Uterus (tissue), 4 donors: ENCODE data around the gene TRIL. TPM values are rescaled to one million over a fixed set of nuclear protein-coding genes. Genes with fewer than 3 reads are reported as not detected.
A peak's percentile ranks its signal among the peaks of the same experiment; 100 is the strongest.

Experiments
- DNase-seq, 2 donors: peaks; one replicate each; pipeline ENCODE4 v3.0.0-alpha.2; 2019 to 2020
- H3K27ac ChIP-seq, 2 donors: fragments of 200-600 bp; sonication (generic); 1 replicate in 1 of 2; 2 replicates in 1 of 2; pipeline ENCODE4 v1.5.1; 2016 to 2018
- H3K27me3 ChIP-seq, 2 donors: fragments of 200-600 bp; sonication (generic); one replicate each; pipeline ENCODE4 v1.5.1; 2018 to 2019; ENCODE audit warnings: control low read depth in 1 of 2
- H3K36me3 ChIP-seq, 2 donors: fragments of 200-600 bp; sonication (generic); one replicate each; pipeline ENCODE4 v1.5.1; 2019; ENCODE audit warnings: control low read depth in 1 of 2
- H3K4me1 ChIP-seq, 2 donors: fragments of 200-600 bp; sonication (generic); one replicate each; pipeline ENCODE4 v1.5.1; 2018 to 2019; ENCODE audit warnings: control low read depth in 1 of 2
- H3K4me3 ChIP-seq, 2 donors: fragments of 200-600 bp; sonication (generic); 1 replicate in 1 of 2; 2 replicates in 1 of 2; pipeline ENCODE4 v1.5.1; 2018 to 2019; ENCODE audit warnings: mild to moderate bottlenecking in 1 of 2
- H3K9me3 ChIP-seq, 2 donors: fragments of 200-600 bp; sonication (generic); one replicate each; pipeline ENCODE4 v1.5.1; 2019; ENCODE audit warnings: control low read depth in 1 of 2
- CTCF ChIP-seq, 4 experiments: fragments of 200-600 bp in 2 of 4; fragments of 450-650 bp in 2 of 4; sonication (generic) in 2 of 4; IDR thresholded peaks; one replicate each; pipeline ENCODE4 v1.5.1; 2016 to 2019; ENCODE audit warnings: antibody characterized with exemption in 4 of 4, mild to moderate bottlenecking in 2 of 4, moderate library complexity in 1 of 4
- POLR2A ChIP-seq, 2 donors: fragments of 450-650 bp; IDR thresholded peaks; one replicate each; pipeline ENCODE4 v1.6.1; 2016; ENCODE audit warnings: antibody characterized with exemption in 2 of 2, mild to moderate bottlenecking in 1 of 2, moderate library complexity in 1 of 2
- intact Hi-C: fragments of 100-400 bp; cut with DNase I; formaldehyde crosslinking; loops from one replicate; pipeline ENCODE4 v1.15.1; 2023; ENCODE audit warnings: low total_unique reads
- total RNA-seq, 4 donors: library from RNA; depleted of rRNA in 3 of 4; stranded (reverse); fragments of >200 nt in 3 of 4; gene quantifications; one replicate each; pipeline versions ENCODE4 v1.1.0 to v1.2.4, GENCODE V29; 2014 to 2023
- donor health status: DM: yes; HTN: yes; CAD: no.

TRIL gene
- total RNA-seq, 4 donors from 2014 or later: 6.2 to 23.5 (median 10.1) TPM

- Histone ChIP-seq H3K9me3 (no peaks in the 10 kb centered on the region), H3K27me3 (no peaks in the 10 kb centered on the region), H3K36me3 (no peaks in the 10 kb centered on the region), H3K4me1 (no peaks in the 10 kb centered on the region), H3K27ac (no peak overlapping the region), H3K4me3 (no peak overlapping the region)
- TF ChIP-seq POLR2A (IDR thresholded peaks at IDR 0.05): no peak
- no peak for TF ChIP-seq CTCF (IDR thresholded peaks at IDR 0.05)
- intact Hi-C loops: no loop called here
- no peak for DNase-seq
These were observed 35.2 kb upstream of the TRIL start for GRCh38 chr7:28993371-28993770.

GRCh38 chr7:28992798-28993197 lies 34.7 kb upstream of the TRIL start:
- Histone ChIP-seq H3K9me3 (no peaks in the 10 kb centered on the region), H3K27me3 (no peaks in the 10 kb centered on the region), H3K4me1 (peaks cover 0 to 2% of the 10 kb centered on the region in 2 donors), H3K4me3 (no peak overlapping the region), H3K27ac (no peak overlapping the region), H3K36me3 (no peaks in the 10 kb centered on the region)
- intact Hi-C loops: no loop called here
- TF ChIP-seq POLR2A (IDR thresholded peaks at IDR 0.05) (no peak), CTCF (IDR thresholded peaks at IDR 0.05) (no peak)
- DNase-seq: no peak

- peak overlapping the region in 1 of 2 donors; percentile 66 for H3K27ac ChIP-seq
These were observed 32.2 kb upstream of the TRIL start for GRCh38 chr7:28990200-28990960.

GRCh38 chr7:28989211-28989980 lies 31.3 kb upstream of the TRIL start:
- intact Hi-C loops: no loop called here
- Histone ChIP-seq H3K9me3 (no peaks in the 10 kb centered on the region), H3K27me3 (no peaks in the 10 kb centered on the region), H3K36me3 (no peaks in the 10 kb centered on the region), H3K4me3 (no peak overlapping the region), H3K27ac (peak overlapping the region; percentile 1 to 66), H3K4me1 (peaks cover 5 to 15% of the 10 kb centered on the region in 2 donors)
- TF ChIP-seq POLR2A (IDR thresholded peaks at IDR 0.05): no peak
- no peak for TF ChIP-seq CTCF (IDR thresholded peaks at IDR 0.05)
- no peak for DNase-seq

More at GRCh38 chr7:28990200-28990960, 32.2 kb upstream of the TRIL start:
- Histone ChIP-seq H3K9me3 (no peaks in the 10 kb centered on the region), H3K4me1 (peaks cover 5 to 15% of the 10 kb centered on the region in 2 donors), H3K4me3 (no peak overlapping the region), H3K27me3 (no peaks in the 10 kb centered on the region), H3K36me3 (no peaks in the 10 kb centered on the region)
- intact Hi-C loops: no loop called here
- TF ChIP-seq POLR2A (IDR thresholded peaks at IDR 0.05) (no peak), CTCF (IDR thresholded peaks at IDR 0.05) (no peak)
- peak in 1 of 2 donors; percentile 42 for DNase-seq

GRCh38 chr7:28988810-28989209 lies 30.7 kb upstream of the TRIL start:
- Histone ChIP-seq H3K27ac (peak overlapping the region; percentile 1 to 66), H3K9me3 (no peaks in the 10 kb centered on the region), H3K36me3 (no peaks in the 10 kb centered on the region), H3K27me3 (no peaks in the 10 kb centered on the region), H3K4me1 (peaks cover 5 to 15% of the 10 kb centered on the region in 2 donors), H3K4me3 (no peak overlapping the region)
- no peak for TF ChIP-seq CTCF (IDR thresholded peaks at IDR 0.05)
- no peak for TF ChIP-seq POLR2A (IDR thresholded peaks at IDR 0.05)
- peak; percentile 60 to 62 for DNase-seq
- intact Hi-C loops: no loop called here
